Stimulated activated naive CD4-positive, alpha-beta T cell treated with Interleukin-2 at 50 U/mL for 16 hours (primary cell): Measurements from ENCODE around the gene ATP8A2.
"Not testable (repeated sequence)": the region's sequence is repeated elsewhere in the genome, so short reads cannot be mapped to it uniquely, and the experiment has no call there.

Source experiments
- DNase-seq: peaks from one replicate; lab custom pipeline; 2025; lab: John Stamatoyannopoulos, UW

The ATP8A2 gene

GRCh38 chr13:26041444-26041843 lies 669.7 kb downstream of the ATP8A2 start:
- no peak for DNase-seq

GRCh38 chr13:26042785-26043184 lies 671.0 kb downstream of the ATP8A2 start:
- DNase-seq: no peak

GRCh38 chr13:26045142-26045541 lies 673.4 kb downstream of the ATP8A2 start:
- no peak for DNase-seq

GRCh38 chr13:26046639-26047038 lies 674.9 kb downstream of the ATP8A2 start:
- DNase-seq: no peak

GRCh38 chr13:26047040-26047439 lies 675.3 kb downstream of the ATP8A2 start:
- no peak for DNase-seq

- no peak for DNase-seq
These were observed 677.0 kb downstream of the ATP8A2 start for GRCh38 chr13:26048741-26049140.

- DNase-seq: no peak
These were observed 678.9 kb downstream of the ATP8A2 start for GRCh38 chr13:26050568-26051230.

- DNase-seq: no peak
These were observed 679.5 kb downstream of the ATP8A2 start for GRCh38 chr13:26051231-26051656.

GRCh38 chr13:26051657-26052311 lies 680.0 kb downstream of the ATP8A2 start, which contains the start of gene SHISA2:
SHISA2 (minus strand) TSS chr13:26052016; CDS start chr13:26050975, 1,041 bp downstream.
- no peak for DNase-seq

- DNase-seq: no peak
These were observed 680.6 kb downstream of the ATP8A2 start for GRCh38 chr13:26052337-26052736.

GRCh38 chr13:26053418-26053980 lies 681.7 kb downstream of the ATP8A2 start:
- no peak for DNase-seq

- DNase-seq: no peak
These were observed 683.1 kb downstream of the ATP8A2 start for GRCh38 chr13:26054896-26055295.

GRCh38 chr13:26058704-26059103 lies 686.9 kb downstream of the ATP8A2 start:
- no peak for DNase-seq

GRCh38 chr13:26060357-26060756 lies 688.6 kb downstream of the ATP8A2 start:
- no peak for DNase-seq

- no peak for DNase-seq
These were observed 689.5 kb downstream of the ATP8A2 start for GRCh38 chr13:26061256-26061655.

- DNase-seq: no peak
These were observed 690.2 kb downstream of the ATP8A2 start for GRCh38 chr13:26061947-26062346.

GRCh38 chr13:26062853-26063444 lies 691.2 kb downstream of the ATP8A2 start:
- no peak for DNase-seq

- DNase-seq: not testable (repeated sequence)
These were observed 694.7 kb downstream of the ATP8A2 start for GRCh38 chr13:26066492-26066891.

- no peak for DNase-seq
These were observed 695.8 kb downstream of the ATP8A2 start for GRCh38 chr13:26067601-26068000.

- not testable (repeated sequence) for DNase-seq
These were observed 696.6 kb downstream of the ATP8A2 start for GRCh38 chr13:26068372-26068771.

- not testable (repeated sequence) for DNase-seq
These were observed 697.9 kb downstream of the ATP8A2 start for GRCh38 chr13:26069642-26070041.

GRCh38 chr13:26071691-26072090 lies 699.9 kb downstream of the ATP8A2 start:
- DNase-seq: no peak

- not testable (repeated sequence) for DNase-seq
These were observed 700.6 kb downstream of the ATP8A2 start for GRCh38 chr13:26072335-26072734.
